Mesendoderm (in vitro differentiated cells): Measurements from ENCODE around the gene S100PBP.

Experiments used
- DNase-seq: peaks from one replicate; pipeline ENCODE4 v3.0.0; 2013
- H2AK5ac ChIP-seq: 2 replicates; pipeline ENCODE4 v1.6.1; 2013; ENCODE audit warnings: low read length, inconsistent platforms
- H2BK120ac ChIP-seq: 2 replicates; pipeline ENCODE4 v1.6.1; 2013; ENCODE audit warnings: low read depth, mild to moderate bottlenecking, low read length, moderate library complexity, mixed read lengths
- H2BK15ac ChIP-seq: replicated peaks from 2 replicates; pipeline ENCODE4 v1.6.1; 2013; ENCODE audit warnings: low read depth, mild to moderate bottlenecking, moderate library complexity
- H2BK5ac ChIP-seq: 2 replicates; pipeline ENCODE4 v1.6.1; 2013; ENCODE audit warnings: low read length, inconsistent platforms
- H3K18ac ChIP-seq: 2 replicates; pipeline ENCODE4 v1.6.1; 2013; ENCODE audit warnings: mild to moderate bottlenecking, low read length, mixed read lengths
- H3K23ac ChIP-seq: one replicate; pipeline ENCODE4 v1.6.1; 2013; ENCODE audit warnings: low read length
- H3K27ac ChIP-seq: 2 replicates; pipeline ENCODE4 v1.5.1; 2013; ENCODE audit warnings: low read depth, mild to moderate bottlenecking, inconsistent platforms, low read length, moderate library complexity
- H3K27me3 ChIP-seq: 2 replicates; pipeline ENCODE4 v1.6.1; 2013; ENCODE audit warnings: low read length, control low read depth, mild to moderate bottlenecking, inconsistent platforms; ENCODE audit not compliant: insufficient read depth, poor library complexity
- H3K36me3 ChIP-seq: 2 replicates; pipeline ENCODE4 v1.6.1; 2013; ENCODE audit warnings: low read length, inconsistent platforms; ENCODE audit not compliant: control insufficient read depth, insufficient read depth
- H3K4ac ChIP-seq: one replicate; pipeline ENCODE4 v1.6.1; 2013; ENCODE audit warnings: low read depth, mild to moderate bottlenecking, low read length, moderate library complexity
- H3K4me1 ChIP-seq: 2 replicates; pipeline ENCODE4 v1.6.1; 2013; ENCODE audit warnings: low read depth, low read length, inconsistent platforms; ENCODE audit not compliant: control insufficient read depth
- H3K4me2 ChIP-seq: 2 replicates; pipeline ENCODE4 v1.6.1; 2013; ENCODE audit warnings: low read length
- H3K4me3 ChIP-seq: 2 replicates; pipeline ENCODE4 v1.5.1; 2013; ENCODE audit warnings: mild to moderate bottlenecking, low read length
- H3K56ac ChIP-seq: one replicate; pipeline ENCODE4 v1.6.1; 2013; ENCODE audit warnings: low read length
- H3K79me1 ChIP-seq: 2 replicates; pipeline ENCODE4 v1.6.1; 2013; ENCODE audit warnings: low read length, inconsistent platforms
- H3K79me2 ChIP-seq: 2 replicates; pipeline ENCODE4 v1.6.1; 2013; ENCODE audit warnings: mild to moderate bottlenecking, low read length; ENCODE audit not compliant: control insufficient read depth, insufficient read depth
- H3K9ac ChIP-seq: 2 replicates; pipeline ENCODE4 v1.6.1; 2013; ENCODE audit warnings: low read length, inconsistent platforms
- H4K5ac ChIP-seq: one replicate; pipeline ENCODE4 v1.6.1; 2013; ENCODE audit warnings: low read length
- H4K8ac ChIP-seq: one replicate; pipeline ENCODE4 v1.6.1; 2013; ENCODE audit warnings: low read depth, mild to moderate bottlenecking, control low read depth, low read length, moderate library complexity
- WGBS: extraction: QIAGEN DNeasy Blood & Tissue Kit; methylation state at CpG from one replicate; pipeline ENCODE4 v1.1.7; 2013; ENCODE audit warnings: low lambda C conversion rate, missing lambda C conversion rate; ENCODE audit not compliant: insufficient coverage; ENCODE audit errors: extremely low coverage; 5-methylcytosine and 5-hydroxymethylcytosine counted together

The S100PBP gene

DNA sequence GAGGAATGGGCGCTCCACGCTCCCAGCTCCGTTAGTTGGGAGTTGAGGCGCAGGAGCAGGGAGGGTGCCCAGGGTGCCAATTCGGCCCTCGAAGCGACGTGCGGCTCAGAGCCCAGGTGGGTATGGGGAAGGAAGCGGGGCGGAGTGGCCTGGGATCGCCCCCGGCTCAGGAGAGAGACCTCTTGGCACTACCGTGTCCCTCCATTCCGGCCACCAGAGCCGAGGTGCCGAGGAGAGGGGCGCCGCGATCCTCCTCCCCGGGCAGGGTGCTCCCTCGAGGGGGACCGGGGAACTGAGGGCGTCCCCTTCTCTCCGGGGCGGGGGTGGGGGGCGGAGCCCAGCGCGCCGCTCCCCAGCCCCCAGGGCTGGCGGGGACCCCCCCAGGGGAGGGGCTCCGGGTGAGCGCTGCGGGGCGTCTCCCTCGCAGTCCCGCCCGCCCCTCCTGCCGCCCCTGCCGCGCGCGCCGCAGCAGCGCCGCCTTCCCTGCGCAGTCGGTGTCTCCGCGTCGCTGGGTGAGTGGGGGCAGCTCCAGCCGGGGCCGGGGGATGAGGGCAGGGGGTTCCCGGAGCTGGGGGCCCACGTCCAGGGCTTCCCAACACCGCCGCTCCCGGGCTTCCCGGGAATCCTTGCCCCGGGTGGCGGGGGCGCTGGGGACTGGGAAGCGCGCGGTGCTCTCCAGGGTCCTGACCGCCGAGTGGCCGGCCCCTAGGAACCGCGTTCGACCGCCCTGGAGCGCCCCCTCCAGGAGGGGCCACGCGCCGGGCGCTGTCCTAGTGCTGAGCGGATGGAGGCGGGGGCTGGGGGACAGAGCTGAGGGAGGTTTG is 68.8 kb downstream of the S100PBP start, which contains the start of gene HPCA:
TSS of gene HPCA (plus strand) at position 488 of the 824 bp plus-strand sequence. CDS start 2,408 bp downstream, outside the sequence.
- Histone ChIP-seq H2BK5ac (no peak within 1 kb of the TSS), H3K4me2 (no peak within 1 kb of the TSS), H2AK5ac (no peak within 1 kb of the TSS), H3K27me3 (peaks cover 3% of the 10 kb centered on the region), H3K56ac (no peak within 1 kb of the TSS), H3K36me3 (no peaks in the 10 kb centered on the region), H3K18ac (no peak within 1 kb of the TSS), H3K79me2 (no peaks in the 10 kb centered on the region), H2BK15ac (no peak within 1 kb of the TSS), H3K4me3 (no peak within 1 kb of the TSS), H2BK120ac (no peak within 1 kb of the TSS), H4K5ac (no peak within 1 kb of the TSS), H3K4ac (no peak within 1 kb of the TSS), H3K4me1 (no peaks in the 10 kb centered on the region), H3K27ac (no peak within 1 kb of the TSS), H3K79me1 (no peaks in the 10 kb centered on the region), H3K23ac (no peak within 1 kb of the TSS), H3K9ac (no peak within 1 kb of the TSS), H4K8ac (no peak within 1 kb of the TSS)
- no CpG with 5 or more reads among the region's 79 CpGs for WGBS
- DNase-seq: peak; percentile 75

DNA sequence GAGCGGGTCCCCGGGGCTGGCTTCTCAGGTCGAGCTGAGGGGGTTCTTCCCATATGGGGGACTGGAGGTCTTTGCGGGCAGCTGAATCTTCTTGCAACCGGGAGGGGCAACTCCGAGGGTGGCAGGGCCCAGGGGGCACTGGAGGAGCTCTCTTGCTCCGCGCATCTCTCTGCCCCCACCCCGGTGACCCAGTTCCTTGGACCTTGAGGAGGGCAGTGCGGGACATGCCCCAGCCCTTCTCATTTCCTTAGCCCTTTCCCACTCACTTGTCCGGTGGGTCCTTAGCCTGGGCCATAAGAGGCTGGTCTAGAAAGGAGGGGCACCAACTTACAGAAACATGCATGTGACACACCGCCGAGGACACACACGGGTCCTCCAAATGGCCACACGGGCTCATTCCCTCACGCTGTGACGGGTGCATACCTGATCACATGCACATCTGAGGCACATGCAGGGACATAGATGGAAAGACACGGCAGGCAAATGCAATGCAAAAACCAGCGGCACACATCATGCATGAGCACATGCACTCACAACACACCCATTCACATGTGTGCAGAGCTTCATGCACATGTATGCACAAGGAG is 69.5 kb downstream of the S100PBP start:
- Histone ChIP-seq H3K36me3 (no peaks in the 10 kb centered on the region), H3K9ac (no peak overlapping the region), H3K79me1 (no peaks in the 10 kb centered on the region), H2BK120ac (no peak overlapping the region), H3K4ac (no peak overlapping the region), H3K79me2 (no peaks in the 10 kb centered on the region), H3K4me1 (no peaks in the 10 kb centered on the region), H3K27me3 (peaks cover 3% of the 10 kb centered on the region), H2AK5ac (no peak overlapping the region), H3K4me3 (no peak overlapping the region), H3K27ac (no peak overlapping the region), H3K56ac (no peak overlapping the region), H3K4me2 (no peak overlapping the region), H2BK5ac (no peak overlapping the region), H3K18ac (no peak overlapping the region), H4K5ac (no peak overlapping the region), H2BK15ac (no peak overlapping the region), H3K23ac (no peak overlapping the region), H4K8ac (no peak overlapping the region)
- WGBS: no CpG with 5 or more reads among the region's 19 CpGs
- DNase-seq: no peak

DNA sequence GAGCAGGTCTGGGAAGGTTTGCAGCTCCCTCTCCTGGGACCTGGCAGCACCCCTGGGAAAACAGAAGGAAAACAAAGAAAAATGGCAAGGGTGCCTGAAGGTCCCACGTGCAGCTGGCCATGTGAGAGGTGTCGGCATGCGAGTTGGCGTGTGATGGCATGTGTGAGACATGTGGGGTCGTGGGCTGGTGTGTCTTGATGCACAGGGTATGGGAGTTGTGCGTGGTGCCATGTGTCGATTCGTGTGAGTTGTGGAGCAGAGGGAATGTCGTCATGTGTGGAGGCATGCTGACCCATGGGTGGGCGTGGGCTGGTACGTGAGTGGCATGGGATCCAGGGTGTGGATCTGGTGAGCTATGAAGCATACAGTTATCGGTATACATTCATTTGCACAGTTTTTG is 70.2 kb downstream of the S100PBP start:
- Histone ChIP-seq H3K4me1 (no peaks in the 10 kb centered on the region), H3K18ac (no peak overlapping the region), H3K4me2 (no peak overlapping the region), H2BK5ac (no peak overlapping the region), H3K4ac (no peak overlapping the region), H3K27me3 (peaks cover 3% of the 10 kb centered on the region), H3K23ac (no peak overlapping the region), H2AK5ac (no peak overlapping the region), H3K36me3 (no peaks in the 10 kb centered on the region), H3K9ac (no peak overlapping the region), H3K79me1 (no peaks in the 10 kb centered on the region), H3K27ac (no peak overlapping the region), H3K79me2 (no peaks in the 10 kb centered on the region), H2BK15ac (no peak overlapping the region), H3K56ac (no peak overlapping the region), H4K8ac (no peak overlapping the region), H4K5ac (no peak overlapping the region), H2BK120ac (no peak overlapping the region), H3K4me3 (no peak overlapping the region)
- DNase-seq: no peak
- WGBS: no CpG with 5 or more reads among the region's 12 CpGs

DNA sequence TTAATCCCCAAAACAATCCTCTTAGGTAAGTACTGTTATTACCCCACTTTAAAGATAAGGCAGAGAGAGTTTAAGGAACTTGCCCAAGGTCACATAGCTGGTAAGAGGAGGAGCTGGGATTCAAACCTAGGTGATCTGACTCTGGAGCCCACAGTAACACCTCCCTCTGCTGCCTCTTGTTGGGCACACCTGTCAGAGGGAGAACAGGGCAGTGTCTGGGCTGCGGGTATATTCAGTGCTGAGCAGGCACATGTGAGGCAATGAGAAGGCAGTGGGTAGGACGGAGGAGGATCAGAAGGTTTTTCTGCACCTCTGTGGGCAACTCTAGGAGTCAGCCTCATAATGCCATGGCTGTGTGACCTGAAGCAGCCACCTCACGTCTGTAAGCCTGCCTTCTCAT is 70.7 kb downstream of the S100PBP start:
- Histone ChIP-seq H3K18ac (no peak overlapping the region), H3K9ac (no peak overlapping the region), H4K8ac (no peak overlapping the region), H3K4me3 (no peak overlapping the region), H3K79me1 (no peaks in the 10 kb centered on the region), H2BK5ac (no peak overlapping the region), H3K36me3 (no peaks in the 10 kb centered on the region), H3K79me2 (no peaks in the 10 kb centered on the region), H2BK120ac (no peak overlapping the region), H4K5ac (no peak overlapping the region), H2BK15ac (no peak overlapping the region), H2AK5ac (no peak overlapping the region), H3K4ac (no peak overlapping the region), H3K27me3 (peaks cover 3% of the 10 kb centered on the region), H3K4me2 (no peak overlapping the region), H3K4me1 (no peaks in the 10 kb centered on the region), H3K27ac (no peak overlapping the region), H3K23ac (no peak overlapping the region), H3K56ac (no peak overlapping the region)
- WGBS: no CpG with 5 or more reads among the region's 3 CpGs
- no peak for DNase-seq

DNA sequence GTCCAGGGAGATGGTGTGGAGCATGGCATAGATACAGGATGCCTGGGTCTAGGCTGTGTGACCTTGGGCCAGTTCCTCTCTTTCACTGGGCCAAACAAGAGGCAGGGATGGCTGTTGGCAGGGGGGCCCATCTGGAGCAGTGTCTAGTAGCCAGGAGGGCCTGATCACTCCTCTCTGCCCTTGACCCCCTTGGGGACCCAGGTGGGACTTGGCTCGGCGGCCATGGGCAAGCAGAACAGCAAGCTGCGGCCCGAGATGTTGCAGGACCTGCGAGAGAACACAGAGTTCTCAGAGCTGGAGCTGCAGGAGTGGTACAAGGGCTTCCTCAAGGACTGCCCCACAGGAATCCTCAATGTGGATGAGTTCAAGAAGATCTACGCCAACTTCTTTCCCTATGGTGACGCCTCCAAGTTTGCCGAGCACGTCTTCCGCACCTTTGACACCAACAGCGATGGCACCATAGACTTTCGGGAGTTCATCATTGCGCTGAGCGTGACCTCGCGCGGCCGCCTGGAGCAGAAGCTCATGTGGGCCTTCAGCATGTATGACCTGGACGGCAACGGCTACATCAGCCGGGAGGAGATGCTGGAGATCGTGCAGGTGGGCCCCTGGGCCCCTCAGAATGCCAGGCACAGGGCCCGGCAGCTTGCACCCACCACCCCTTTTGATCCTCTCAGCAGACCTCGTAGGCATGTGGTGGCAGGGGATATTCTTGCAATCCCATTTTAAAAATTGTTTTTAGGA is 71.4 kb downstream of the S100PBP start:
- H3K27me3 ChIP-seq: peaks cover 3% of the 10 kb centered on the region
- no peak overlapping the region for H2AK5ac ChIP-seq
- no peaks in the 10 kb centered on the region for H3K79me2 ChIP-seq
- no CpG with 5 or more reads among the region's 24 CpGs for WGBS
- H4K8ac ChIP-seq: no peak overlapping the region
- no peak overlapping the region for H3K56ac ChIP-seq
- H2BK120ac ChIP-seq: no peak overlapping the region
- no peak overlapping the region for H2BK5ac ChIP-seq
- H3K18ac ChIP-seq: no peak overlapping the region
- no peak overlapping the region for H2BK15ac ChIP-seq
- no peak overlapping the region for H4K5ac ChIP-seq
- no peaks in the 10 kb centered on the region for H3K4me1 ChIP-seq
- no peak overlapping the region for H3K27ac ChIP-seq
- H3K9ac ChIP-seq: no peak overlapping the region
- H3K4me3 ChIP-seq: no peak overlapping the region
- H3K79me1 ChIP-seq: no peaks in the 10 kb centered on the region
- no peak overlapping the region for H3K4ac ChIP-seq
- H3K4me2 ChIP-seq: no peak overlapping the region
- no peak overlapping the region for H3K23ac ChIP-seq
- H3K36me3 ChIP-seq: no peaks in the 10 kb centered on the region
- DNase-seq: no peak
